Neutrophil (primary cell): ENCODE measurements around the gene CETP.

Experiments used
- H3K27ac ChIP-seq: fragments of 200-600 bp; sonication (generic); 2 replicates; pipeline ENCODE4 v1.5.1; 2016; ENCODE audit warnings: mild to moderate bottlenecking, moderate library complexity
- H3K27me3 ChIP-seq: fragments of 200-600 bp; sonication (generic); 2 replicates; pipeline ENCODE4 v1.6.0; 2016; ENCODE audit warnings: mild to moderate bottlenecking
- H3K36me3 ChIP-seq: fragments of 200-600 bp; sonication (generic); 2 replicates; pipeline ENCODE4 v1.5.1; 2017
- H3K4me1 ChIP-seq, 2 experiments: fragments of 200-600 bp in 1 of 2; sonication (generic) in 1 of 2; 1 replicate in 1 of 2; 2 replicates in 1 of 2; pipeline versions ENCODE4 v1.5.1 to v1.6.1; 2013 to 2016; ENCODE audit warnings: low read depth in 1 of 2, low read length in 1 of 2, mild to moderate bottlenecking in 1 of 2, moderate library complexity in 1 of 2; ENCODE audit not compliant: control insufficient read depth in 1 of 2, insufficient read depth in 1 of 2
- H3K4me3 ChIP-seq, 2 experiments: fragments of 200-600 bp in 1 of 2; sonication (generic) in 1 of 2; 1 replicate in 1 of 2; 2 replicates in 1 of 2; pipeline ENCODE4 v1.5.1; 2013 to 2016; ENCODE audit warnings: low read depth in 1 of 2, low read length in 1 of 2, mild to moderate bottlenecking in 1 of 2, moderate library complexity in 1 of 2
- H3K9me3 ChIP-seq: fragments of 200-600 bp; sonication (generic); 2 replicates; pipeline ENCODE4 v1.5.1; 2016
- CTCF ChIP-seq: fragments of 200-600 bp; sonication (generic); IDR thresholded peaks from 2 replicates; pipeline ENCODE4 v1.5.1; 2016; ENCODE audit warnings: antibody characterized with exemption

The CETP gene

GRCh38 chr16:56943761-56944375 is 17.9 kb upstream of the CETP start:
- Histone ChIP-seq H3K4me3 (no peak overlapping the region), H3K9me3 (no peaks in the 10 kb centered on the region), H3K27ac (no peak overlapping the region), H3K27me3 (no peaks in the 10 kb centered on the region), H3K36me3 (peaks cover 98% of the 10 kb centered on the region), H3K4me1 (no peaks in the 10 kb centered on the region)
- no peak for TF ChIP-seq CTCF

GRCh38 chr16:56944954-56945839 is 16.6 kb upstream of the CETP start:
- Histone ChIP-seq H3K27me3 (no peaks in the 10 kb centered on the region), H3K36me3 (peaks cover 92% of the 10 kb centered on the region), H3K9me3 (no peaks in the 10 kb centered on the region), H3K4me1 (no peaks in the 10 kb centered on the region), H3K27ac (peak overlapping the region; percentile 20), H3K4me3 (no peak overlapping the region)
- TF ChIP-seq CTCF = no peak

DNA sequence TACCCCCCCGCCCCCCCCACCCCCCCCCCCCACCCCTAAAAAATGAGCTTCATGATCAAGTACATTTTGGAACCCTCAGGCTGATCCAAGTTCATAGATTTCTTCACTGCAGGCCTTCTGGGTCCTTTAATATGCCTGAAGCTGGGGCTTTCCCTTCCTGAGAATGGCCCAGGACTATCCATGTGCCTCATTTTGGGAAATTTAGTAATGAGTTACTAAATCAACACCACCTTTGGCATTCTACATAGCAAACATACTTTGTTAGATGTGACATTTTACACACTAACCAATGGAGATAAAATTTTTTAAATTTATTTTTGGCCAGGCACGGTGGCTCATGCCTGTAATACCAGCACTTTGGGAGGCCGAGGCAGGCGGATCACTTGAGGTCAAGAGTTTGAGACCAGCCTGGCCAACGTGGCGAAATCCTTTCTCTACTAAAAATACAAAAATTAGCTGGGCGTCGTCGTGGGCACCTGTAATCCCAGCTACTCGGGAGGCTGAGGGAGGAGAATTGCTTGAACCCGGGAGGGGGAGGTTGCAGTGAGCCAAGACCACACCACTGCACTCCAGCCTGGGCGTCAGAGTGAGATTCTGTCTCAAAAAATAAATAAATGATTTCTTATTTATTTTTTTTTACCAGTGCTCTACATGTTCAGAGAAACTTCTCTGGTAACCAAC is 15.8 kb upstream of the CETP start:
- Histone ChIP-seq H3K4me1 (no peaks in the 10 kb centered on the region), H3K27me3 (no peaks in the 10 kb centered on the region), H3K36me3 (peaks cover 84% of the 10 kb centered on the region), H3K4me3 (no peak overlapping the region), H3K27ac (peak overlapping the region; percentile 15), H3K9me3 (no peaks in the 10 kb centered on the region)
- no peak for TF ChIP-seq CTCF

DNA sequence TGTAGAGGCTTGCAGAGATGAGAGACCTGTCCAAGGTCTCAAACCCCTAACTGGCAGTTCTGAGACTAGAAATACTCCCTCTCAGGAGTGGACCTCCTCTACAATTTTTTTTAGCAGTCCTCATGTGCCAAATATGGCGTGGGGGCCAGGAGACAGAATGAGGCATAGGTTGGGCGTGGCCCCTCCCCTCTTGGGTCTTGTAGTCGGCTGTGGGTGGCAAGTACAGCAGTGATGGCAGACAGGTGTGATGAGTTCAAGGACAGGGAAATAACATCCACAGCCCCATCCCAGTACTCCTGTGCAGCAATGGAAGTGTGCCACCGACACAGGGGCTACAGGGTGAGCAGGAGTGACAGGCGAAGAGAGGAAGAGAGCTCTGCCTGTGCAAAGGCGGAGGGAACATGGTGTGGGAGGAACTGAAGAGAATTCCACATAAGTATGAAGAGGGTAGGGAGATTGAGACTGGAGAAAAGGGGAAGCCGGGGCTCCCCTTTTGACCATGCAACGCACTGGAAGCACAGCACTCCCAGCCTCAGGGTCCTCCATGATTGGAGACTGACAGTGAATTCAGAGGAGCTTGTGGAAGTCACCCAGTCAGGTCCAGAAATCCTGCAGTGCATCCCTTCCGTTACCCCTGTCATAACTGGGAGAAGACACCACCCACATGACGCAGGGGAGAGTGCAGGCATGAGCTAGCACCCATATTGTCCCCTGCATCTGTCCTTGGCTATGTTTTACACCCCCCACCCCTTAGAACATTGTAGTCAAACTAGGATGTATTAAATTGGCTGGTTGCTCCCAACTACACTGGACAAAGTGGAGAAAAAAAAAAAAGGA is 14.8 kb upstream of the CETP start:
- TF ChIP-seq CTCF = no peak
- H3K36me3 ChIP-seq = peaks cover 74% of the 10 kb centered on the region
- peaks cover 3 to 6% of the 10 kb centered on the region in 2 experiments for H3K4me1 ChIP-seq
- no peak overlapping the region for H3K4me3 ChIP-seq
- no peaks in the 10 kb centered on the region for H3K27me3 ChIP-seq
- H3K9me3 ChIP-seq = no peaks in the 10 kb centered on the region
- H3K27ac ChIP-seq = peak overlapping the region; percentile 15

GRCh38 chr16:56947604-56947995 is 14.2 kb upstream of the CETP start:
- H3K9me3 ChIP-seq = no peaks in the 10 kb centered on the region
- peaks cover 68% of the 10 kb centered on the region for H3K36me3 ChIP-seq
- H3K27ac ChIP-seq = no peak overlapping the region
- H3K27me3 ChIP-seq = no peaks in the 10 kb centered on the region
- TF ChIP-seq CTCF = no peak
- peaks cover 3 to 6% of the 10 kb centered on the region in 2 experiments for H3K4me1 ChIP-seq
- no peak overlapping the region for H3K4me3 ChIP-seq
